ENCODE measurements around the gene USE1.

Gene USE1

DNA sequence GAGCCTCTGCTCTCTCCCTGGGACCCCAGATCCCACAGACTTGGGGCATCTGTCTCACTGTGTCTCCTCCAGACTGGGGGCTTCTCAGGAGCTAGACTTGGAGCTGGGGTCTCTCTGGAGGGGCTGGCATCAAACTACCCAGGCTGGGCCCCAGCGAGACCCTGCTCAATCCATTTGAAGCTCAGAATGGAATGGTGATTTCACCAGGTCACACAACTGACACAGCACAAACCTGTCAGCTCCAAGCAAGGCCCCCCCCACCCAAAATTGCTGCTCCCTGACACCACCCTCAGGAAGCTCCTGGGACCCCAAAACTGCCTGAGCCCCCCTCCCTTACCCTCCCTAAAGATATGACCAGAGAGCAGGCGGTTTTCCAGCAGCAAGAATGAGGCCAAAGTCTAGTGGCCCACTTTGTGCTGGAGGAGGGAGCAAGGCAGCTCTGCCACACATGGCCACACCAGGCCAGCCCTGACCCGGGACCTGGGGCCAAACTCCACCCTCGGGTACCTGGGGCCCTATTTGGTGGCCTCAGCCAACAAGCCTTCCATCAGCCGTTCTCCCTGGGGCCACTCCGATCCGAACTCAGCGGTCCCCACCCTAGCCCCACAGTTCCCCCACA is 28.2 kb downstream of the USE1 start:
- H3K27ac ChIP-seq (ENCODE audit: low read depth, low read length, poor library complexity, severe bottlenecking), result peak overlapping the region; percentile 59
- no peaks in the 10 kb centered on the region for H3F3A ChIP-seq (ENCODE audit: insufficient read depth, low read length)
- peak overlapping the region; percentile 66 for H3K4me3 ChIP-seq (ENCODE audit: low read depth, low read length, poor library complexity, severe bottlenecking)
- no peaks in the 10 kb centered on the region for H4K20me1 ChIP-seq (ENCODE audit: insufficient read depth, low read length)
- H3K9me2 ChIP-seq (ENCODE audit: low read depth, low read length), result no peaks in the 10 kb centered on the region
- no peaks in the 10 kb centered on the region for H3K27me3 ChIP-seq (ENCODE audit: insufficient read depth, low read length)
- no peaks in the 10 kb centered on the region for H3K79me2 ChIP-seq (ENCODE audit: insufficient read depth, low read length)
- peak overlapping the region; percentile 51; the same call in 1 of the 2 replicates for H3K9ac ChIP-seq (ENCODE audit: low read length)
- H2AFZ ChIP-seq (ENCODE audit: low read length), result no peak overlapping the region
- 0 out of 2 replicates have a peak, but pooled peaks cover 4% of the 10 kb centered on the region for H3K36me3 ChIP-seq (ENCODE audit: insufficient read depth, low read length)
- peak overlapping the region; percentile 79 for H3K4me2 ChIP-seq (ENCODE audit: low read length)
- H3K9me3 ChIP-seq (ENCODE audit: low read length), result no peaks in the 10 kb centered on the region
- TF ChIP-seq EZH2 (IDR thresholded peaks at IDR 0.05; ENCODE audit: borderline replicate concordance, low read length), result no peak
- TF ChIP-seq, protein P1, sequence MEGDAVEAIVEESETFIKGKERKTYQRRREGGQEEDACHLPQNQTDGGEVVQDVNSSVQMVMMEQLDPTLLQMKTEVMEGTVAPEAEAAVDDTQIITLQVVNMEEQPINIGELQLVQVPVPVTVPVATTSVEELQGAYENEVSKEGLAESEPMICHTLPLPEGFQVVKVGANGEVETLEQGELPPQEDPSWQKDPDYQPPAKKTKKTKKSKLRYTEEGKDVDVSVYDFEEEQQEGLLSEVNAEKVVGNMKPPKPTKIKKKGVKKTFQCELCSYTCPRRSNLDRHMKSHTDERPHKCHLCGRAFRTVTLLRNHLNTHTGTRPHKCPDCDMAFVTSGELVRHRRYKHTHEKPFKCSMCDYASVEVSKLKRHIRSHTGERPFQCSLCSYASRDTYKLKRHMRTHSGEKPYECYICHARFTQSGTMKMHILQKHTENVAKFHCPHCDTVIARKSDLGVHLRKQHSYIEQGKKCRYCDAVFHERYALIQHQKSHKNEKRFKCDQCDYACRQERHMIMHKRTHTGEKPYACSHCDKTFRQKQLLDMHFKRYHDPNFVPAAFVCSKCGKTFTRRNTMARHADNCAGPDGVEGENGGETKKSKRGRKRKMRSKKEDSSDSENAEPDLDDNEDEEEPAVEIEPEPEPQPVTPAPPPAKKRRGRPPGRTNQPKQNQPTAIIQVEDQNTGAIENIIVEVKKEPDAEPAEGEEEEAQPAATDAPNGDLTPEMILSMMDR (IDR thresholded peaks at IDR 0.05; ENCODE audit: low read length), result no peak
- H3K4me1 ChIP-seq (ENCODE audit: insufficient read depth, low read length, severe bottlenecking), result peaks cover 36% of the 10 kb centered on the region

DNA sequence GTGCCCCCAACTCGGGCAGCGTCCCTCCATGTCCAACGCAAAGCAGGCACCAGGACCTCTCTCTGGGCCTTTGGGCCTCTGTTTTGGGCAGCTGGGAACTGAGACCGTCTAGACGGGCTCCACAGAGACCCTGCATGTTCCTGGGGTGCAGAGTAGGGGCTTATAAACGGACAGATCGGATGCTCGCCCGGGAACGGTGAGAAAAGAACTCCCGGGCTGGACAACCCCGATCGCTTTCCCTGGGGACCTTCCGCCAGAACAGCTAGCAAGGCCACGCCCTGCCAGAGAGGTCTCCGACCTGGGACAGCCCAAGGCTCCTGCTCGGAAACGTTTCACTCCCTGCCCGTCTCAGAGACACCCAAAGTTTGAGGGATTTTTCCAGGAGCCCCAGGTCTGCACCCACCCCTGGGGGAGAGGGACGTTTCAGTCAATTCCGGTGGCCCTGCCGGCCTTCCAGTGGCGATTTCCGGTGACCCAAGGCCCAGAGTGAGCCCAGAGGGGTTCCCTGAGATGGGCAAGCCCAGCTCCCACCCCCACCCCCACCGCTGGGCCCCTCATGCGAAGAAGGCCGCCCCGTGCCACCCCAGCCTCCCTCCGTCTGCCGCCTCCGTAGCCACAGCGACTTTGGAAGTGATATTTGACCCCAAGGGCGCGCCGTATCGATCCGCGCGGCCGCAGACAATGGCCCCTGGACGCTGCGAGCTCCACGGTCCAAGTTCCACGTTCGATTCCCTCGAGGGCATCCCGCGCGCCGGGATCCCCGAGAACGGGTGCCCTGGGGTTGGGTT is 28.9 kb downstream of the USE1 start:
- H3K4me2 ChIP-seq (ENCODE audit: low read length), result peak overlapping the region; percentile 79
- H3K79me2 ChIP-seq (ENCODE audit: insufficient read depth, low read length), result no peaks in the 10 kb centered on the region
- TF ChIP-seq, protein P1 (IDR thresholded peaks at IDR 0.05; ENCODE audit: low read length), result no peak
- TF ChIP-seq EZH2 (IDR thresholded peaks at IDR 0.05; ENCODE audit: borderline replicate concordance, low read length), result no peak
- H3K9me2 ChIP-seq (ENCODE audit: low read depth, low read length), result no peaks in the 10 kb centered on the region
- no peaks in the 10 kb centered on the region for H3K9me3 ChIP-seq (ENCODE audit: low read length)
- no peaks in the 10 kb centered on the region for H3F3A ChIP-seq (ENCODE audit: insufficient read depth, low read length)
- no peak overlapping the region for H2AFZ ChIP-seq (ENCODE audit: low read length)
- no peaks in the 10 kb centered on the region for H3K27me3 ChIP-seq (ENCODE audit: insufficient read depth, low read length)
- H3K4me3 ChIP-seq (ENCODE audit: low read depth, low read length, poor library complexity, severe bottlenecking), result peak overlapping the region; percentile 66
- 0 out of 2 replicates have a peak, but pooled peaks cover 4% of the 10 kb centered on the region for H3K36me3 ChIP-seq (ENCODE audit: insufficient read depth, low read length)
- H4K20me1 ChIP-seq (ENCODE audit: insufficient read depth, low read length), result no peaks in the 10 kb centered on the region
- peak overlapping the region; percentile 51 for H3K9ac ChIP-seq (ENCODE audit: low read length)
- H3K4me1 ChIP-seq (ENCODE audit: insufficient read depth, low read length, severe bottlenecking), result peaks cover 36% of the 10 kb centered on the region
- H3K27ac ChIP-seq (ENCODE audit: low read depth, low read length, poor library complexity, severe bottlenecking), result peak overlapping the region; percentile 59

DNA sequence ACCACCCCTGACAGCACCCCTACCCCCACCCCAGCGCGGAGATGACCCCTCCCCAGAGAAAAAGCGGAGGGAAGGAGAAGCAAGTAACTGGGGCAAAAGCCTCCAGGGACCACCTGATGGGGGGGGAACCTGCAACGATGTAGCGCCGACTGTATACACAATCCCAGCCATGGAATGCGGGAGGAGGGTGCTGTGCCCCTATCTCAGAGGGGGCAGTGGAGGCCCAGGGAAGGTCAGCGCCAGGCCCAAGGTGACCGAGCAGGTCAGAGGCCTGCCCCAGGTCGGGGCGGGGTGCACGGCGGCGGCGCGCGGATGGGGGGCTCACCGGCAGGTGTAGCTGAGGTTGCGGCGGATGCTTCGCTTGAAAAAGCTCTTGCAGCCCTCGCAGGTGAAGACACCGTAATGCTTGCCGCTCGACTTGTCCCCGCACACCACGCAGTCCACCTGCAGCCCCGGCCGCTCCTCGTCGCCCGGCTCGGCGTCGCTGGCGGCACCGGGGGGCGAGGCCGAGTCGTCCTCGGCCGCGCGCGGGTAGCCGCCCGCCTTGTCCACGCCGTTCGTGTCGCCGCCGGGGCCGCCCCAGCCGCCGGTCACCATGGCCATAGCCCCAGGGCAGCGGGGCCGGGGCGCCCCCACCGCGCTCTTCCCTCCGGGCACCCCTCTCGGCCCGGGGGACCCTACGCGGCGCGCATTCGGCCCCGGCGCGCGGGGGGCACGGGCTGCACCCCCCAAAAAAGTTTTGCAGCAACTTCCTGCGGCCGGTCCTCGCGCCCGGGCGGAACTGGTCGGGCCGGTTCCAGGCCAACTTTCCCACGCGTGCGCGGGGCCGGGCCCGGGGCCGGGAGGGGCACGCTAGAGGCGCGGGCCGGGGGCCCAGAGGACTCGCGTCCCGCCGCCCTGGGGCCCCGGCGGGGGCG is 29.7 kb downstream of the USE1 start:
- Histone ChIP-seq H3K27me3 (ENCODE audit: insufficient read depth, low read length) (no peaks in the 10 kb centered on the region), H2AFZ (ENCODE audit: low read length) (no peak overlapping the region), H3K9me2 (ENCODE audit: low read depth, low read length) (no peaks in the 10 kb centered on the region), H3K9me3 (ENCODE audit: low read length) (no peaks in the 10 kb centered on the region), H3K79me2 (ENCODE audit: insufficient read depth, low read length) (no peaks in the 10 kb centered on the region), H3K4me3 (ENCODE audit: low read depth, low read length, poor library complexity, severe bottlenecking) (peak overlapping the region; percentile 66), H3K4me2 (ENCODE audit: low read length) (peak overlapping the region; percentile 79), H3K9ac (ENCODE audit: low read length) (peak overlapping the region; percentile 51), H3F3A (ENCODE audit: insufficient read depth, low read length) (no peaks in the 10 kb centered on the region), H3K27ac (ENCODE audit: low read depth, low read length, poor library complexity, severe bottlenecking) (peak overlapping the region; percentile 59), H3K4me1 (ENCODE audit: insufficient read depth, low read length, severe bottlenecking) (peaks cover 36% of the 10 kb centered on the region), H3K36me3 (ENCODE audit: insufficient read depth, low read length) (0 out of 2 replicates have a peak, but pooled peaks cover 4% of the 10 kb centered on the region), H4K20me1 (ENCODE audit: insufficient read depth, low read length) (no peaks in the 10 kb centered on the region)
- TF ChIP-seq, protein P1 (IDR thresholded peaks at IDR 0.05; ENCODE audit: low read length), result no peak
- TF ChIP-seq EZH2 (IDR thresholded peaks at IDR 0.05; ENCODE audit: borderline replicate concordance, low read length), result no peak
